HG02623 (cell line): Measurements from ENCODE around the gene ZHX3.

ENCODE experiments used
- ATAC-seq: cut with Tn5 transposase; IDR thresholded peaks from one replicate; pipeline ENCODE4 v1.9.1; 2021; ENCODE audit warnings: moderate library complexity; ENCODE audit not compliant: unreplicated experiment

Gene ZHX3

GRCh38 chr20:41300886-41301285 lies 16.6 kb downstream of the ZHX3 start:
- no peak for ATAC-seq

DNA sequence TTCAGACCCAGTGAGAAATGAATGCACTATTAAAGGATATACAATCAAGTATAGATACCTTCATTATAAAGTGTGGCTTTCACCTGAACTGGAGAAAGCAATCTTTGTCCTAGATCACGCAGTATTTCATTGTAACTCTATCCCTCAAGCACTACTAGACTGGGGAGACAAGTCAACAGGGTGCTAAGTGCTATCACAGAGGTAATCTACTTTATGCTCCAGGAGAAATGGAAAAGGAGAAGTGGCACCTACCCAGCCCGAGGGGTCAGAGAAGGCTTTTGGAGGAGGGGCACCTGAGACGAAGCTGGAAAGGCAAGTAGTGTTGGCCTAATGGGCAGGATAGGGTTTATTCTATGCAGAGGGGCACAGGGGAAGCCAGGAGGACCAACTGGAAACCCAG lies 17.1 kb downstream of the ZHX3 start:
- no peak for ATAC-seq

GRCh38 chr20:41299899-41300298 lies 17.6 kb downstream of the ZHX3 start:
- no peak for ATAC-seq

DNA sequence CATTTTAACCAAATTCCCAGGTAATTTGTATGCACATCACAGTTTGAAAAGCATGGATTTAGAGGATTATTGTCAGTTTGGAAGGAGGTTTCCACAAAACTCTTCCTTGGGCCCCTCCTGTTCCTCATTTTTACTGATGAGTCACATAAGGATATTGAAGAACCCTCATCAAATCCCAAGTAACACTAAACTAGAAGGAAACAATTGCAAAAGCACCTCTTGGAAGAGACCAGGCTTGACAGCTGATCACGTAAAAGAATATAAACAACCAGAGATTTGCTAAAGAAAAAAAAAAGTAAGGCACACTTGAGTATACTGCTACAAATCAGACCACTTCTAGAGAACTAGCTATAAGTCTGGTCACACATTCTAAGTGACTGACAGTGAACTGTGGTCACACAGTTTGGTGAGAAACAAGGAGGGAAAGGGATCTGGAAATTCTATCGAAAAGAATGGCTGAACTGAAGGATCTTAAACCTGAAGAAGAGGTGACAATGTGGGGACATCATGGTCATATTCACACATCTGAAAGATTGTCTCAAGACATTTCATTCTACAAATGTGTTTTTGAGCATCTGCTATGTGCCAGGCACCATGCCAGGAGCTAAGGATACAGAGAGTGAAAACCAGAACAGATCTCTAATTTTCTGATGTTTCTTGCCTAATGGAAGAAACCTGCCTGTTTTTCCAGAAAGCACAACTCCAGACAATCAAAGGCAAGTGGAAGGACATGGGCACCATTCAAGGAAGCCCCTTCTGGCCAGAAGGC lies 24.1 kb downstream of the ZHX3 start:
- ATAC-seq = no peak

DNA sequence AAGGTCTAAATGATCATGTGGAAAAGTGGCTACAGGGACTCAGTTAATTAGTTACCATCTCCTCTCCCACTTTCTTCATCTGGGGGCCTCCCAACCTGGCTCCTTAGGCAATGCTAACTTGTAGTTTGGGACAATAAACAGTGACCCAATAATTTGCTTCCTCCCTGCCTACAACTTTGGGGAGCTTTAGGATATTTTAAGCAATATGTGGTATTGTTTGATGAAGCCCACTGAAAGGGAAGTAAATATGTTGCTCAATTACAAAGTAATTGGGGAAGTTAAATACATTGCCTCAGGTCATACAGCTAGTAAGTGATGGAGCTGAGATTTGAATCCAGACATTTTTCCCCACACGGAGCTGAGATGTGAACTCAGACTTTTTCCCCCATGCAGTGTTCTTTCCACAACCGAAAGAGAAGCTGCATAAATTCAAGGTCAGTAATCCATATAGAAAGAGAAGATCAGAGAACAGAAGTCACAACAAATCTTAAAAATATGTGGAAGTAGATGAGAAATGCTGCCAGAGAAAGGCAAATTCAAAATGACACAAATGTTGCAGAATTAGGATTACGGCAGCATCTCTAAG lies 26.6 kb downstream of the ZHX3 start:
- no peak for ATAC-seq

GRCh38 chr20:41287327-41287726 lies 30.2 kb downstream of the ZHX3 start:
- ATAC-seq = no peak

GRCh38 chr20:41286240-41286851 lies 31.2 kb downstream of the ZHX3 start:
- no peak for ATAC-seq

DNA sequence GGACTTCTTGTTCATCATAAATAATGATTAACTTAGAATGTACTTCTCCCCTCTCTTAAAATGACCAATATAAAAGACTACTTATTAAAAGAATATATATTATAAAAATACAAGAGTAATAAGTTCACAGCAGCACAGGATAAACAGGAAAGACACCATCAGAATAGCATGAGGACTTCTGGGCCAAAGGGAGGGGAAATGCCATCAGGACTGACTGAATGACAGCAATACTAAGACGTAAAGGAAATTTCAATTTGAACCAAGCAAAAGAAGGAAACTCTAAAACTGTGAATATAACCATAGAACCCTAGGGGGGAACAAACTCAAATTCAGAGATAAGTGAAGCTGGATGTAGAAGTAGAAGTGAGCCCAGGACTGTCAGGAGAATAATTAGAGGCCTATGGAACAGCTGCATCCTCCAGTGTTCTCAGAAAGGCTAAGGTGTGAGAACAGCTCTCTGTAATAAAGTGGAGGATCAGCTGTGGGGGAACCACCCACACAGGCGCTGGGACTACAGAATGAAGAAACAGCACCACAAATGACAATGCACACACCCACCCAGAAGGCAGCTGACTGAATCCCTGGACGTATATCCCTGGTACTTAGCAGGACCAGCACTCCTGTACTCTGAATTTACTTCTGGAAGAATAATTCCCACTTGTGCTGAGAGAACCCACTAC lies 37.8 kb downstream of the ZHX3 start:
- ATAC-seq = no peak

GRCh38 chr20:41278936-41279335 lies 38.6 kb downstream of the ZHX3 start:
- no peak for ATAC-seq

- no peak for ATAC-seq
These were observed 40.5 kb downstream of the ZHX3 start for GRCh38 chr20:41277049-41277448.

DNA sequence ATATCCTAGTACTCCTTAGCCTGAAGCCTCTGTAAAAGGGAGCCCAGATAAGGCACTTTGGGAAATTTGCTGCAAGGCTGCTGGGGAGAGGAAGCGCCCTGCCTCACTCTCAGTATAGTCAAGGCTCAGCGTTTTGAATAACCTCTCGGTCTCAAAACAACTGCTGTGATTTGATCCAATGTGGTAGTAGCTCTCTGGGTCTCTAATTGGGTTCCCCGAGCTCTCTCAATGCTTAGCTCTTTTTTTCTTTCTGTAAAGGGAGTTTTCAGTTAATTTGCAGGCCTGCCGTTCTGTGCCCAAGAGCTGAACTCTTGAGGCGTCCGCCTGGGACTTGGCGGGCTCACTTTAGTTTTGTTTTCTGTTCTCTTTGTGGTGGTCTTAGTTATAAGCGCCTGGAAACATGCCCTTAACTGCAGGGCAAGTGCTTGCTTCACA lies 41.2 kb downstream of the ZHX3 start:
- no peak for ATAC-seq

DNA sequence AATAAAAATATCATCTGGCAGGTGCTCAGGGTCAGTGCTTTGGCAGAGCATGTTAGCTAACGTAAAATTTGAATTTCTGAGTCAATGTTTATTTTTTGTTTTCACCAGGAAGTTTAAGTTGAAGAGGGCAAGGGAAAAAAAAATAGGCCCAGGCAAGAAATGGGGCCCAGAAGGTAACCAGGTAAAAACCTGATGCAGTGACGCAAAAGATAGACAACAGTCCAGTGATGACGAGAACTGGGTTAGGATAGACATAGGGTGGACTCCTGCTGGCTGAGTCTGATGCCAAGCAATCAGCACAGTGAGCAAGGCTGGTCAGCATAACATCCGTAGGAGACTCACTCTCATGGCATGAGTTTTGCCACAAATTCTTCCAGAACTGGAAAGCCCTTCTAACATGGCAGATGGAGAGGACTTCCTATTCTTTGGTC lies 42.2 kb downstream of the ZHX3 start:
- no peak for ATAC-seq

- ATAC-seq = no peak
These were observed 43.4 kb downstream of the ZHX3 start for GRCh38 chr20:41274152-41274551.

- no peak for ATAC-seq
These were observed 44.1 kb downstream of the ZHX3 start for GRCh38 chr20:41273445-41273844.

- ATAC-seq = no peak
These were observed 45.2 kb downstream of the ZHX3 start for GRCh38 chr20:41272339-41272738.

GRCh38 chr20:41268917-41269652 lies 48.4 kb downstream of the ZHX3 start:
- ATAC-seq = no peak

DNA sequence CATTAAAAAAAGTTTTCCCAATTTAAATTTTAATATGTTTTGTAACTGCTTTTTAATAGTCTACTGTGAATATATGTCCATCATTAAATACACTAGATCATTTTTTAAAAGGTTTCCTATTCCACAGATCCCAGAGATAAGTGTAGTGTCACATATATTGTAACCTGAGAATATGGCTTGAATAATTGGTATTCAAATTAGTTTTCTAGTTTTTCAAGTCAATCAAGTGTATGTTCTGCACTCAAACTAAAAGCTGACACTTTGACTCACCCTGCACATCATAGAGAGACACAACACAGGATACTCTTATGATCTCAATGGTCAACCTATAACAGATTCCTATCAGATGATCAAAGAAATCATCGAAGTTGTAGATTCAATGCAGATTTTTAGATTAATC lies 49.1 kb downstream of the ZHX3 start:
- no peak for ATAC-seq

- no peak for ATAC-seq
These were observed 51.6 kb downstream of the ZHX3 start for GRCh38 chr20:41265938-41266337.

DNA sequence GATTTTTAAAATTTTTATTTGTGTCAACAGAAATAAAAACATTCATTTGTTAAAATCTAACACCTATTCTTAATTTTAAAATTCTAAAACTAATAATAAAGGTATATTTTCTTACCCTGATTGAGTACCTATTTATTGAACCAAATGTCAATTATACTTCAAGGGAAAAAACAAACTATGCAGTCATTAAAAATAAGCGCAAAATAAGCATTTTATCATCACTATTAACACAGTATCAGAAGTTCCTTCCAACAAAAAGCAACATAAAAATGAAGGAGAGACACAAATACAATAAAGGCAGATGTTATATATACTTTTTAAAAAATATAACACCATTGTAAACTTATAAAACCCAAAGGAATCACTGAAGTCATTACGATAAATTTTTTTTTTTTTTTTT lies 52.7 kb downstream of the ZHX3 start:
- ATAC-seq = no peak

DNA sequence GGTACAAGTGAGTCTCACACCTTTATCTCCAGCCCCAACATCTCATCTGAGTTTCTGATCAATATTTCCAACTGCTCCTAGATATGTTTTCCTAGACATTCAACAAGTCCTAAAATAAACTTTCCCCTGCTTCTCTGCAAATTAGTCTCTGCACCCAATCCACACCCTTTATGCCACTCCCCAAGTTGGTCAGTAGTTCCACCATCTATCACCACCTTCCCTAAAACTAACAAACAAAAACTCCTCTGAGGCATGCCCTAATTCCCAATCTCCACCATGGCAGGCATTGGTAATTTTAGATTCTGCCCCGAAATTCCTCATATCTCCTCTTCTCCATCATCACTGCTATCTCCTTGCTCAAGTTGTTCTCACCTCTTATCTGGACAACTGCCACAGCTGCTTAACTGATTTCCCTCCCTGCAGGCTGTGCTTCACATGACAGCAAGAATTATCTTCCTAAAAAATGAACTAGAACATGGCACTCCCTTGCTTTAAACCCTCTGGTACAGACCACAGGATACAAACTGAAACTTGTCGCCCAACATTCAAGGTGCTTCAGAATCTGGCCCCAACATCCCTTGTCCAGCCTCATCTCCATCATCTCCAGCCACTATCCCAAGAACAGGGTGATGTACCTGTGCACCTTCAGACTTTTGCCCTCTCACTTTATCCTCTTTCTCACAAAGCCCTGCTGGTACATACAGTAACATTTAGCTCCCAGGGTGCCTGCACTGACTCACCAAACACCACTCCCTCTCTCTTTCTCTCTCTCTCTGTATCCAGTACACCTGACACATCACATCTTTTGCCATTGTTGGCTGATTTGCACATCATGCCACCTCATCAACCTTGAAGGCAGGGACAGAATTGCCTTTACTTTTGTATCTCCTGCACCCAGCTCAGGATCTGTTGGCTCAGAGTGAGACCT lies 55.5 kb downstream of the ZHX3 start:
- no peak for ATAC-seq
